GM21529 (cell line): ENCODE results near the gene FOXC1.

Source experiments
- ATAC-seq: cut with Tn5 transposase; IDR thresholded peaks from one replicate; pipeline ENCODE4 v1.9.1; 2021; ENCODE audit not compliant: unreplicated experiment

FOXC1 gene

GRCh38 chr6:1598886-1599285, 10.8 kb upstream of the FOXC1 start:
- ATAC-seq, result no peak

- no peak for ATAC-seq
These were observed 10.2 kb upstream of the FOXC1 start for GRCh38 chr6:1599469-1599868.

- no peak for ATAC-seq
These were observed 9.5 kb upstream of the FOXC1 start for GRCh38 chr6:1600063-1600763.

- ATAC-seq, result no peak
These were observed 9.0 kb upstream of the FOXC1 start for GRCh38 chr6:1600764-1601157.

- ATAC-seq, result no peak
These were observed 8.3 kb upstream of the FOXC1 start for GRCh38 chr6:1601158-1602048.

- no peak for ATAC-seq
These were observed 7.5 kb upstream of the FOXC1 start for GRCh38 chr6:1602049-1602713.

GRCh38 chr6:1603708-1604107, 6.0 kb upstream of the FOXC1 start:
- ATAC-seq, result no peak

GRCh38 chr6:1604158-1605003, 5.3 kb upstream of the FOXC1 start:
- ATAC-seq, result peak; percentile 71

- ATAC-seq, result no peak
These were observed 4.5 kb upstream of the FOXC1 start for GRCh38 chr6:1605004-1605892.

GRCh38 chr6:1605893-1606779, 3.6 kb upstream of the FOXC1 start:
- no peak for ATAC-seq

- ATAC-seq, result no peak
These were observed 2.8 kb upstream of the FOXC1 start for GRCh38 chr6:1606780-1607515.

GRCh38 chr6:1607516-1608221, 2.0 kb upstream of the FOXC1 start:
- ATAC-seq, result no peak

- ATAC-seq, result no peak
These were observed 1.3 kb upstream of the FOXC1 start for GRCh38 chr6:1608222-1609040.

GRCh38 chr6:1609041-1609647, 571 bp upstream of the FOXC1 start:
- ATAC-seq, result peak; percentile 6

- ATAC-seq, result peak; percentile 11
These were observed 994 bp downstream of the FOXC1 start for GRCh38 chr6:1610497-1611321.

GRCh38 chr6:1611322-1611571, 1.5 kb downstream of the FOXC1 start:
- no peak for ATAC-seq
